ENCODE measurements around the gene ZNF341. TPM values are rescaled to one million over a fixed set of nuclear protein-coding genes. Genes with fewer than 3 reads are reported as not detected.

ZNF341 gene
- total and polyA plus RNA-seq, 10 donors = 2.3 to 6.7 (median 4.5) TPM

GRCh38 chr20:33777816-33778215 is 46.0 kb downstream of the ZNF341 start:
- peaks cover 0 to 56% (median 11%) of the 10 kb centered on the region in 6 donors for H3K4me1 ChIP-seq
- H3K36me3 ChIP-seq = peaks cover 0 to 43% (median 8%) of the 10 kb centered on the region in 6 donors
- H3K4me3 ChIP-seq = no peak overlapping the region
- H3K27ac ChIP-seq = peak overlapping the region in 7 of 8 donors; percentile 27 to 87 (median 78)
- no peaks in the 10 kb centered on the region for H3K27me3 ChIP-seq (replicated peaks in 1 of 7)
- TF ChIP-seq CTCF (IDR thresholded peaks at IDR 0.05 in 8 of 11, conservative IDR thresholded peaks at IDR 0.05 in 3 of 11) = no peak
- TF ChIP-seq POLR2A (IDR thresholded peaks at IDR 0.05) = no peak
- no peak for TF ChIP-seq POLR2AphosphoS5 (IDR thresholded peaks at IDR 0.05)
- H3K9me3 ChIP-seq = no peaks in the 10 kb centered on the region
- intact Hi-C loops (cut with DNase I; ENCODE audit: low total_unique reads) = no loop called here
- no peak for DNase-seq
- WGBS, 5 donors = 70 to 86% (median 75%) methylated on average over 2 of the region's 2 CpGs

- WGBS, 5 donors = 80 to 90% (median 87%) methylated on average over 4 of the region's 4 CpGs
- intact Hi-C loops (cut with DNase I; ENCODE audit: low total_unique reads) = no loop called here
- no peaks in the 10 kb centered on the region for H3K9me3 ChIP-seq
- TF ChIP-seq POLR2A (IDR thresholded peaks at IDR 0.05) (no peak), POLR2AphosphoS5 (IDR thresholded peaks at IDR 0.05) (no peak), CTCF (IDR thresholded peaks at IDR 0.05 in 8 of 11, conservative IDR thresholded peaks at IDR 0.05 in 3 of 11) (no peak)
- DNase-seq = no peak
- peaks cover 0 to 53% (median 16%) of the 10 kb centered on the region in 6 donors for H3K4me1 ChIP-seq
- no peak overlapping the region for H3K27ac ChIP-seq
- H3K4me3 ChIP-seq = no peak overlapping the region
- no peaks in the 10 kb centered on the region for H3K27me3 ChIP-seq (replicated peaks in 1 of 7)
- peaks cover 0 to 36% (median 8%) of the 10 kb centered on the region in 6 donors for H3K36me3 ChIP-seq
Observed at GRCh38 chr20:33781133-33781532, 49.3 kb downstream of the ZNF341 start.

- Histone ChIP-seq H3K9me3 (no peaks in the 10 kb centered on the region), H3K4me3 (no peak overlapping the region), H3K4me1 (peaks cover under 1 to 62% (median 20%) of the 10 kb centered on the region in 6 donors), H3K27me3 (replicated peaks in 1 of 7) (no peaks in the 10 kb centered on the region), H3K27ac (no peak overlapping the region), H3K36me3 (peaks cover 0 to 36% (median 8%) of the 10 kb centered on the region in 6 donors)
- 91 to 100% (median 100%) methylated on average over 1 of the region's 1 CpG for WGBS, 5 donors
- intact Hi-C loops (cut with DNase I; ENCODE audit: low total_unique reads) = no loop called here
- no peak for DNase-seq
- TF ChIP-seq CTCF (IDR thresholded peaks at IDR 0.05 in 8 of 11, conservative IDR thresholded peaks at IDR 0.05 in 3 of 11) (no peak), POLR2AphosphoS5 (IDR thresholded peaks at IDR 0.05) (no peak), POLR2A (IDR thresholded peaks at IDR 0.05) (no peak)
Observed at GRCh38 chr20:33781945-33782344, 50.1 kb downstream of the ZNF341 start.

- WGBS, 5 donors = 78 to 95% (median 88%) methylated on average over 5 of the region's 5 CpGs
Observed at GRCh38 chr20:33783256-33783655, 51.5 kb downstream of the ZNF341 start.

More at GRCh38 chr20:33783256-33783655, 51.5 kb downstream of the ZNF341 start:
- intact Hi-C loops (cut with DNase I; ENCODE audit: low total_unique reads) = no loop called here
- no peak for DNase-seq
- Histone ChIP-seq H3K4me1 (peaks cover 6 to 60% (median 19%) of the 10 kb centered on the region in 6 donors), H3K9me3 (no peaks in the 10 kb centered on the region), H3K27me3 (replicated peaks in 1 of 7) (no peaks in the 10 kb centered on the region), H3K4me3 (no peak overlapping the region), H3K36me3 (peaks cover 0 to 36% (median 8%) of the 10 kb centered on the region in 6 donors), H3K27ac (no peak overlapping the region)
- TF ChIP-seq POLR2AphosphoS5 (IDR thresholded peaks at IDR 0.05) (no peak), POLR2A (IDR thresholded peaks at IDR 0.05) (no peak), CTCF (IDR thresholded peaks at IDR 0.05 in 8 of 11, conservative IDR thresholded peaks at IDR 0.05 in 3 of 11) (no peak)

Data from spleen (tissue), 11 donors.